HEK293 (cell line): ENCODE data around the gene COX10.
"Not testable (repeated sequence)": the region's sequence is repeated elsewhere in the genome, so short reads cannot be mapped to it uniquely, and the experiment has no call there.

Source experiments
- CTCF ChIA-PET: fragments of 350-600 bp; formaldehyde crosslinking; extraction: SDS; loops from one replicate; lab custom pipeline; 2021; ENCODE audit warnings: antibody characterized with exemption; lab: Yijun Ruan, JAX
- POLR2A ChIA-PET: fragments of 300-600 bp; formaldehyde crosslinking; extraction: SDS; loops from one replicate; lab custom pipeline; 2020; ENCODE audit warnings: antibody characterized with exemption, inconsistent platforms; lab: Yijun Ruan, JAX
- H3K27ac ChIP-seq: fragments of 200-500 bp; sonication (Bioruptor generic); 2 replicates; pipeline ENCODE4 v1.5.1; 2014; ENCODE audit warnings: low read depth, low read length, control low read depth, inconsistent platforms; ENCODE audit errors: extremely low read depth
- H3K36me3 ChIP-seq, 2 experiments: fragments of 200-500 bp in 1 of 2; sonication (Bioruptor generic) in 1 of 2; 1 replicate in 1 of 2; 2 replicates in 1 of 2; pipeline ENCODE4 v1.5.1; 2014 to 2017; ENCODE audit warnings: inconsistent platforms in 2 of 2, low read length in 2 of 2; ENCODE audit not compliant: control insufficient read depth in 2 of 2, insufficient read depth in 1 of 2
- H3K4me1 ChIP-seq: fragments of 200-500 bp; sonication (Bioruptor generic); 2 replicates; pipeline ENCODE4 v1.5.1; 2014; ENCODE audit warnings: mild to moderate bottlenecking, low read length, inconsistent platforms; ENCODE audit not compliant: control insufficient read depth, insufficient read depth
- H3K4me3 ChIP-seq: 2 replicates; pipeline ENCODE4 v1.5.1; 2011; ENCODE audit warnings: low read depth, mild to moderate bottlenecking, control low read depth, low read length, moderate library complexity
- H3K9me3 ChIP-seq: fragments of 200-500 bp; sonication (Bioruptor generic); 2 replicates; pipeline ENCODE4 v1.5.1; 2014; ENCODE audit warnings: low read depth, low read length, inconsistent platforms; ENCODE audit not compliant: control insufficient read depth, insufficient read depth
- KLF8 ChIP-seq: fragments of 450-650 bp; formaldehyde crosslinking; IDR thresholded peaks from 2 replicates; pipeline ENCODE4 v1.5.1; 2016; ENCODE audit warnings: missing biosample characterization, missing genetic modification characterization
- MZF1 ChIP-seq: fragments of 450-650 bp; formaldehyde crosslinking; IDR thresholded peaks from 2 replicates; pipeline ENCODE4 v1.5.1; 2017; ENCODE audit warnings: missing biosample characterization, missing genetic modification characterization, borderline replicate concordance
- PRDM2 ChIP-seq: fragments of 450-650 bp; formaldehyde crosslinking; IDR thresholded peaks from 2 replicates; pipeline ENCODE4 v1.5.1; 2016; ENCODE audit warnings: missing biosample characterization, missing genetic modification characterization, borderline replicate concordance
- RBAK ChIP-seq: fragments of 450-650 bp; formaldehyde crosslinking; IDR thresholded peaks from 2 replicates; pipeline ENCODE4 v1.5.1; 2016; ENCODE audit warnings: missing biosample characterization, missing genetic modification characterization
- ZFP3 ChIP-seq: fragments of 450-650 bp; formaldehyde crosslinking; IDR thresholded peaks from 2 replicates; pipeline ENCODE4 v1.5.1; 2016; ENCODE audit warnings: low read depth, missing biosample characterization, missing genetic modification characterization
- ZNF18 ChIP-seq: fragments of 450-650 bp; formaldehyde crosslinking; IDR thresholded peaks from 2 replicates; pipeline ENCODE4 v1.5.1; 2016; ENCODE audit warnings: missing biosample characterization, missing genetic modification characterization
- ZNF513 ChIP-seq: fragments of 450-650 bp; IDR thresholded peaks from 2 replicates; pipeline ENCODE4 v1.5.1; 2018; ENCODE audit warnings: missing biosample characterization, missing genetic modification characterization
- ZNF585B ChIP-seq: fragments of 450-650 bp; formaldehyde crosslinking; IDR thresholded peaks from 2 replicates; pipeline ENCODE4 v1.5.1; 2016; ENCODE audit warnings: missing biosample characterization, missing genetic modification characterization
- ZNF707 ChIP-seq: fragments of 450-650 bp; formaldehyde crosslinking; IDR thresholded peaks from 2 replicates; pipeline ENCODE4 v1.5.1; 2016; ENCODE audit warnings: missing biosample characterization, missing genetic modification characterization
- ZSCAN23 ChIP-seq: fragments of 450-650 bp; formaldehyde crosslinking; IDR thresholded peaks from 2 replicates; pipeline ENCODE4 v1.5.1; 2016; ENCODE audit warnings: missing biosample characterization, missing genetic modification characterization
- ZXDB ChIP-seq: fragments of 450-650 bp; formaldehyde crosslinking; IDR thresholded peaks from 2 replicates; pipeline ENCODE4 v1.5.1; 2016; ENCODE audit warnings: missing biosample characterization, missing genetic modification characterization

The COX10 gene

GRCh38 chr17:14167831-14168230 lies 98.5 kb downstream of the COX10 start:
- CTCF ChIA-PET, H3K36me3 ChIP-seq, H3K4me3 ChIP-seq, H3K27ac ChIP-seq, POLR2A ChIA-PET, H3K9me3 ChIP-seq, H3K4me1 ChIP-seq: not testable (repeated sequence)

- TF ChIP-seq ZNF585B (peak; percentile 73), ZNF18 (tag by site-specific recombination) (no peak)
- Histone ChIP-seq H3K9me3 (no peaks in the 10 kb centered on the region), H3K4me1 (no peaks in the 10 kb centered on the region), H3K4me3 (no peak overlapping the region), H3K27ac (no peak overlapping the region), H3K36me3 (no peaks in the 10 kb centered on the region)
- POLR2A ChIA-PET, result no interaction called here
- CTCF ChIA-PET, result no interaction called here
Observed at GRCh38 chr17:14168582-14168981, 99.3 kb downstream of the COX10 start.

GRCh38 chr17:14169287-14169686 lies 100.0 kb downstream of the COX10 start:
- POLR2A ChIA-PET, result no interaction called here
- no peaks in the 10 kb centered on the region for H3K36me3 ChIP-seq
- no peaks in the 10 kb centered on the region for H3K9me3 ChIP-seq
- no peak overlapping the region for H3K27ac ChIP-seq
- no peak overlapping the region for H3K4me3 ChIP-seq
- peak; percentile 80 for TF ChIP-seq ZNF707 (tag by site-specific recombination)
- TF ChIP-seq ZNF585B, result no peak
- no peaks in the 10 kb centered on the region for H3K4me1 ChIP-seq
- CTCF ChIA-PET, result no interaction called here

GRCh38 chr17:14169901-14170300 lies 100.6 kb downstream of the COX10 start:
- Histone ChIP-seq H3K36me3 (no peaks in the 10 kb centered on the region), H3K4me1 (no peaks in the 10 kb centered on the region), H3K4me3 (no peak overlapping the region), H3K27ac (no peak overlapping the region), H3K9me3 (no peaks in the 10 kb centered on the region)
- ChIA-PET POLR2A (no interaction called here), CTCF (no interaction called here)
- no peak for TF ChIP-seq ZFP3 (tag by site-specific recombination)
- no peak for TF ChIP-seq RBAK (tag by site-specific recombination)
- no peak for TF ChIP-seq PRDM2 (tag by site-specific recombination)
- TF ChIP-seq ZXDB (tag by site-specific recombination), result no peak
- TF ChIP-seq ZNF513 (tag by site-specific recombination), result no peak
- no peak for TF ChIP-seq MZF1 (tag by site-specific recombination)
- no peak for TF ChIP-seq ZSCAN23 (tag by site-specific recombination)
- no peak for TF ChIP-seq KLF8 (tag by site-specific recombination)

GRCh38 chr17:14176989-14177388 lies 107.7 kb downstream of the COX10 start:
- H3K36me3 ChIP-seq, H3K4me3 ChIP-seq, POLR2A ChIA-PET, H3K4me1 ChIP-seq, H3K27ac ChIP-seq, H3K9me3 ChIP-seq: not testable (repeated sequence)
- CTCF ChIA-PET, result interaction anchor here (0.6 to 0.7 kb wide), 2 partner anchors 750 to 1010 kb away, joined by 3 read pairs; no protein-coding TSS in a partner anchor

- H3K4me3 ChIP-seq, H3K9me3 ChIP-seq, CTCF ChIA-PET, H3K27ac ChIP-seq, H3K4me1 ChIP-seq, H3K36me3 ChIP-seq, POLR2A ChIA-PET: not testable (repeated sequence)
Observed at GRCh38 chr17:14177801-14178200, 108.5 kb downstream of the COX10 start.
